Right lobe of liver (tissue), 6 donors: Measurements from ENCODE around the gene FREM1. TPM values are rescaled to one million over a fixed set of nuclear protein-coding genes. Genes with fewer than 3 reads are reported as not detected.

ENCODE experiments used
- ATAC-seq, 4 donors: fragments of 200-7000 bp; cut with Tn5 transposase; one replicate each; pipeline ENCODE4 v1.9.1; 2020; ENCODE audit warnings: mild to moderate bottlenecking in 4 of 4, moderate library complexity in 4 of 4
- DNase-seq, 3 donors: peaks; one replicate each; pipeline ENCODE4 v3.0.0-alpha.2; 2020
- H3K27ac ChIP-seq, 3 donors: fragments of 200-600 bp; one replicate each; pipeline ENCODE4 v1.8.0; 2022
- H3K27me3 ChIP-seq, 2 donors: fragments of 200-600 bp; one replicate each; pipeline ENCODE4 v1.8.0; 2022
- H3K36me3 ChIP-seq, 4 donors: fragments of 200-600 bp; sonication (generic) in 1 of 4; one replicate each; pipeline versions ENCODE4 v1.5.1 to v1.8.0; 2017 to 2022; ENCODE audit warnings: control low read depth in 1 of 4
- H3K4me1 ChIP-seq, 4 donors: fragments of 200-600 bp; sonication (generic) in 1 of 4; one replicate each; pipeline versions ENCODE4 v1.5.1 to v1.8.0; 2017 to 2022; ENCODE audit warnings: control low read depth in 1 of 4
- H3K4me3 ChIP-seq, 3 donors: fragments of 200-600 bp; one replicate each; pipeline ENCODE4 v1.8.0; 2022
- H3K9me3 ChIP-seq, 4 donors: fragments of 200-600 bp; sonication (generic) in 1 of 4; one replicate each; pipeline versions ENCODE4 v1.5.1 to v1.8.0; 2017 to 2022; ENCODE audit warnings: control low read depth in 1 of 4
- CTCF ChIP-seq, 4 donors: fragments of 200-600 bp in 3 of 4; fragments of 450-650 bp in 1 of 4; IDR thresholded peaks; one replicate each; pipeline versions ENCODE4 v1.5.1 to v1.8.0; 2016 to 2022; ENCODE audit warnings: antibody characterized with exemption in 4 of 4, mild to moderate bottlenecking in 2 of 4
- POLR2A ChIP-seq: fragments of 450-650 bp; IDR thresholded peaks from one replicate; pipeline ENCODE4 v1.6.1; 2017; ENCODE audit warnings: antibody characterized with exemption, mild to moderate bottlenecking
- WGBS: methylation state at CpG from one replicate; pipeline ENCODE4 v1.1.6; 2018; ENCODE audit warnings: low coverage, low lambda C conversion rate; ENCODE audit not compliant: insufficient coverage; ENCODE audit errors: missing lambda C conversion rate; 5-methylcytosine and 5-hydroxymethylcytosine counted together
- intact Hi-C, 2 donors: fragments of 100-400 bp; cut with DNase I; formaldehyde crosslinking; loops; one replicate each; pipeline versions ENCODE4 v1.11.2 to v1.14.1; 2022
- total RNA-seq, 6 experiments: library from RNA; depleted of rRNA in 2 of 6; stranded (reverse); fragments of >200 nt in 2 of 6; fragmentation: NEBNext Ultra II Directional in 3 of 6; extraction: Animal tissue kit (Norgen Biotek cat#: 25700) in 3 of 6; gene quantifications; one replicate each; pipeline versions ENCODE4 v1.1.0 to v1.2.4, GENCODE V29; 2016 to 2023
- donor health status: DM: no; HTN: yes; CAD: no.
- donor health status: DM: no; HTN: no; CAD: no.
- donor health status: DM: no; HTN: no; CAD: no.
- donor health status: DM: no; HTN: yes; CAD: no.
- donor health status: DM: no; HTN: yes; CAD: no.

The FREM1 gene
- total RNA-seq, 6 experiments from 2014 or later = 0.12 to 2.6 (median 1.1) TPM

DNA sequence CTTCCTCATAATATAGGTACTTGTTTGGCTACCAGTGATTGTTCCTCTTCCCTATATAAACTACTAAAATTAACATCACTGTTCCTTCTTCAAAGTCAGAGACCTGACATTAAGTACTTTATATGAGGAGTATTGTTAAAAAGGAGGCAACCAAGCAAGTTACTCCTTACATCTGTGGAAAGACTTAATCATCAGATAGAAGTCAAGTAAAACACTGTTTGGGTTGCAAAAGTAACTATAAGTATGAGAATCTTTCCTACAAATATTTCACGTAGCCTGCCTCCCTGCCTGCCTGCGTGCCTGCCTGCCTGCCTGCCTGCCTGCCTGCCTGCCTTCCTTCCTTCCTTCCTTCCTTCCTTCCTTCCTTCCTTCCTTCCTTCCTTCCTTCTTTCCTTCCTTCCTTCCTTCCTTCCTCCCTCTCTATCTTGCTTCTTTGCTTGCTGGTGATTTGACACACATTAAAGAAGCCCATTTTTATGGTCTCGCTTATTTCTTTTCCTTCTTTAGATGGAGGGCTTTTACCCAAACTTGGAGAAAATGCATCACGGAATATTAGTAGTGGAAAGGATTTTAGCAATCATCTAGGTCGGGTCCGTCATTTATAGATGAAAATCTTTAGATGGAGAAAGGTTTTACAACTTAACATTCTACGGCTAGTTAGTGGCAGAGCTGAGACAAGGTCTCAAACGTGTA lies 190.9 kb downstream of the FREM1 start:
- intact Hi-C loops = no loop called here
- 51% methylated on average over 8 of the region's 8 CpGs for WGBS
- Histone ChIP-seq H3K4me1 (no peaks in the 10 kb centered on the region), H3K27ac (no peak overlapping the region), H3K36me3 (no peaks in the 10 kb centered on the region), H3K4me3 (no peak overlapping the region), H3K27me3 (no peaks in the 10 kb centered on the region), H3K9me3 (no peaks in the 10 kb centered on the region)
- TF ChIP-seq POLR2A (no peak), CTCF (IDR thresholded peaks at IDR 0.05) (no peak)
- ATAC-seq (no peak), DNase-seq (no peak)

DNA sequence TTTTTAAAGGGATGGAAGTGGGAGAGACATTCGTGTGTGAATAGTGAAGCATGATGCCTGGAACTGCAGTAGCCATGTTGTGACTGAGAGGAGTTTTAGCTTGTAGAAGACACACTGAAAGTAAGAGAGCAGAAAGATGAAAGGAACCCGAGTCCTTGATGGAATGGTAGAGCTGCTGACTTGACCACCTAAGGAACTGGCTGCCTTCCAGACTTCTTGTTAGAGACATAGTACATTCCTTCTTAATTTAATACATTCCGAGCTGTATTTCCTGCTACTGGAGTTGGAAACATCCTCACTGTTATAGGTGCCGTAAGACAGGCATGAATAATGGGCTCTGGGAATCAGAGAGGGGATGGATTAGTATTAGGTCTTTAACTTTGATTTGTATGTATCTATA lies 195.1 kb downstream of the FREM1 start:
- no peak overlapping the region for H3K27ac ChIP-seq
- H3K9me3 ChIP-seq = no peaks in the 10 kb centered on the region
- H3K36me3 ChIP-seq = no peaks in the 10 kb centered on the region
- H3K4me1 ChIP-seq = no peaks in the 10 kb centered on the region
- DNase-seq (no peak), ATAC-seq (no peak)
- H3K4me3 ChIP-seq = no peak overlapping the region
- WGBS = 58% methylated on average over 4 of the region's 4 CpGs
- H3K27me3 ChIP-seq = no peaks in the 10 kb centered on the region
- intact Hi-C loops = no loop called here
- TF ChIP-seq CTCF (IDR thresholded peaks at IDR 0.05) (no peak), POLR2A (no peak)

- intact Hi-C loops = no loop called here
- no peak for TF ChIP-seq POLR2A
- no peak for TF ChIP-seq CTCF (IDR thresholded peaks at IDR 0.05)
- ATAC-seq (no peak), DNase-seq (no peak)
- Histone ChIP-seq H3K4me3 (no peak overlapping the region), H3K27me3 (no peaks in the 10 kb centered on the region), H3K36me3 (no peaks in the 10 kb centered on the region), H3K4me1 (no peaks in the 10 kb centered on the region), H3K9me3 (no peaks in the 10 kb centered on the region), H3K27ac (no peak overlapping the region)
- WGBS = 68% methylated on average over 3 of the region's 3 CpGs
Observed at GRCh38 chr9:14713187-14713767, 197.0 kb downstream of the FREM1 start.

GRCh38 chr9:14710804-14711203 lies 199.4 kb downstream of the FREM1 start:
- DNase-seq = no peak
- intact Hi-C loops = no loop called here
- Histone ChIP-seq H3K27me3 (no peaks in the 10 kb centered on the region), H3K9me3 (no peaks in the 10 kb centered on the region), H3K4me1 (no peaks in the 10 kb centered on the region), H3K4me3 (no peak overlapping the region), H3K27ac (no peak overlapping the region), H3K36me3 (no peaks in the 10 kb centered on the region)
- ATAC-seq = no peak
- TF ChIP-seq CTCF (IDR thresholded peaks at IDR 0.05) = no peak
- no peak for TF ChIP-seq POLR2A
